Neural cell (in vitro differentiated cells): Measurements from ENCODE around the gene PSMB10. TPM values are rescaled to one million over a fixed set of nuclear protein-coding genes. Genes with fewer than 3 reads are reported as not detected.
"Not testable (repeated sequence)": the region's sequence is repeated elsewhere in the genome, so short reads cannot be mapped to it uniquely, and the experiment has no call there.

Experiments used
- H2AFZ ChIP-seq: fragments of 200-600, 300-800 bp; sonication (generic), shearing (Covaris generic); 2 replicates; pipeline ENCODE4 v1.6.0; 2014; ENCODE audit warnings: low read depth, mild to moderate bottlenecking, antibody characterized with exemption, low read length, moderate library complexity
- H3F3A ChIP-seq: fragments of 200-600 bp; shearing (Covaris generic); 2 replicates; pipeline ENCODE4 v1.6.1; 2016; ENCODE audit warnings: mild to moderate bottlenecking, moderate library complexity, mixed read lengths, antibody characterized with exemption, low read length; ENCODE audit not compliant: insufficient read depth, poor library complexity, severe bottlenecking
- H3K27ac ChIP-seq: fragments of 200-600, 300-800 bp; sonication (generic), shearing (Covaris generic); 2 replicates; pipeline ENCODE4 v1.5.1; 2014; ENCODE audit warnings: mild to moderate bottlenecking, low read length, moderate library complexity
- H3K27me3 ChIP-seq: fragments of 300-800, 200-600 bp; sonication (generic), shearing (Covaris generic); 2 replicates; pipeline ENCODE4 v1.6.0; 2014; ENCODE audit warnings: mild to moderate bottlenecking, low read depth, low read length, moderate library complexity; ENCODE audit not compliant: insufficient read depth
- H3K36me3 ChIP-seq: fragments of 300-800, 200-600 bp; sonication (generic), shearing (Covaris generic); 2 replicates; pipeline ENCODE4 v1.5.1; 2014; ENCODE audit warnings: mild to moderate bottlenecking, antibody characterized with exemption, low read length, moderate library complexity; ENCODE audit not compliant: insufficient read depth
- H3K4me2 ChIP-seq: fragments of 300-800, 200-600 bp; sonication (generic), shearing (Covaris generic); 2 replicates; pipeline ENCODE4 v1.6.0; 2014; ENCODE audit warnings: mild to moderate bottlenecking, low read length
- H3K4me3 ChIP-seq: fragments of 300-800, 200-600 bp; sonication (generic), shearing (Covaris generic); 2 replicates; pipeline ENCODE4 v1.5.1; 2014; ENCODE audit warnings: mild to moderate bottlenecking, low read length, moderate library complexity
- H3K79me2 ChIP-seq: fragments of 200-600 bp; shearing (Covaris generic); replicated peaks from 2 replicates; pipeline ENCODE4 v1.6.0; 2014; ENCODE audit warnings: mild to moderate bottlenecking, low read length, moderate library complexity; ENCODE audit not compliant: insufficient read depth
- H3K9ac ChIP-seq: fragments of 300-800, 200-600 bp; sonication (generic), shearing (Covaris generic); 2 replicates; pipeline ENCODE4 v1.6.1; 2016; ENCODE audit warnings: mild to moderate bottlenecking, low read length, mixed read lengths
- H3K9me2 ChIP-seq: fragments of 200-600 bp; shearing (Covaris generic); 2 replicates; pipeline ENCODE4 v1.6.1; 2016; ENCODE audit warnings: mild to moderate bottlenecking, low read length, mixed read lengths; ENCODE audit not compliant: insufficient read depth
- H3K9me3 ChIP-seq: fragments of 200-600, 300-800 bp; sonication (generic), shearing (Covaris generic); 2 replicates; pipeline ENCODE4 v1.6.1; 2016; ENCODE audit warnings: mild to moderate bottlenecking, mixed run types, low read length, moderate library complexity, mixed read lengths
- H4K20me1 ChIP-seq: fragments of 200-600 bp; shearing (Covaris generic); 2 replicates; pipeline ENCODE4 v1.6.1; 2016; ENCODE audit warnings: mild to moderate bottlenecking, mixed run types; ENCODE audit not compliant: insufficient read depth
- EZH2 ChIP-seq: fragments of 200-600, 300-800 bp; shearing (Covaris generic), sonication (generic); IDR thresholded peaks from 2 replicates; pipeline ENCODE4 v1.6.1; 2014; ENCODE audit warnings: antibody characterized with exemption, low read length, borderline replicate concordance, mild to moderate bottlenecking; ENCODE audit not compliant: insufficient read depth, poor library complexity, severe bottlenecking
- MXI1 ChIP-seq: fragments of 450-650 bp; conservative IDR thresholded peaks from 2 replicates; pipeline ENCODE4 v1.6.1; 2014; ENCODE audit warnings: antibody characterized with exemption, mild to moderate bottlenecking; ENCODE audit not compliant: poor library complexity, severe bottlenecking
- POLR2AphosphoS5 ChIP-seq: IDR thresholded peaks from 2 replicates; pipeline ENCODE4 v1.6.1; 2012
- RAD21 ChIP-seq: fragments of 450-650 bp; conservative IDR thresholded peaks from 2 replicates; pipeline ENCODE4 v1.6.1; 2014; ENCODE audit warnings: antibody characterized with exemption, mild to moderate bottlenecking, moderate library complexity
- SMC3 ChIP-seq: fragments of 450-650 bp; conservative IDR thresholded peaks from 2 replicates; pipeline ENCODE4 v1.6.1; 2014; ENCODE audit warnings: antibody characterized with exemption, mild to moderate bottlenecking, moderate library complexity; ENCODE audit not compliant: poor library complexity
- TAF1 ChIP-seq: IDR thresholded peaks from 2 replicates; pipeline ENCODE4 v1.6.1; 2012; ENCODE audit warnings: low read depth
- polyA plus RNA-seq: library from polyadenylated mRNA; depleted of rRNA; stranded (reverse); fragments of >200 nt; gene quantifications from 2 replicates; pipeline ENCODE4 v1.2.3, GENCODE V29; 2014
- TF ChIP-seq, protein P1 (sequence below): fragments of 450-650 bp; IDR thresholded peaks from 2 replicates; pipeline ENCODE4 v1.5.1; 2014; ENCODE audit warnings: antibody characterized with exemption, mild to moderate bottlenecking, moderate library complexity; ENCODE audit not compliant: poor library complexity, severe bottlenecking
- TF ChIP-seq, protein P2 (sequence below): IDR thresholded peaks from 2 replicates; pipeline ENCODE4 v1.6.1; 2012; ENCODE audit warnings: borderline replicate concordance

PSMB10 gene
- polyA plus RNA-seq, 1 donor from 2014 or later = 46.4 TPM

DNA sequence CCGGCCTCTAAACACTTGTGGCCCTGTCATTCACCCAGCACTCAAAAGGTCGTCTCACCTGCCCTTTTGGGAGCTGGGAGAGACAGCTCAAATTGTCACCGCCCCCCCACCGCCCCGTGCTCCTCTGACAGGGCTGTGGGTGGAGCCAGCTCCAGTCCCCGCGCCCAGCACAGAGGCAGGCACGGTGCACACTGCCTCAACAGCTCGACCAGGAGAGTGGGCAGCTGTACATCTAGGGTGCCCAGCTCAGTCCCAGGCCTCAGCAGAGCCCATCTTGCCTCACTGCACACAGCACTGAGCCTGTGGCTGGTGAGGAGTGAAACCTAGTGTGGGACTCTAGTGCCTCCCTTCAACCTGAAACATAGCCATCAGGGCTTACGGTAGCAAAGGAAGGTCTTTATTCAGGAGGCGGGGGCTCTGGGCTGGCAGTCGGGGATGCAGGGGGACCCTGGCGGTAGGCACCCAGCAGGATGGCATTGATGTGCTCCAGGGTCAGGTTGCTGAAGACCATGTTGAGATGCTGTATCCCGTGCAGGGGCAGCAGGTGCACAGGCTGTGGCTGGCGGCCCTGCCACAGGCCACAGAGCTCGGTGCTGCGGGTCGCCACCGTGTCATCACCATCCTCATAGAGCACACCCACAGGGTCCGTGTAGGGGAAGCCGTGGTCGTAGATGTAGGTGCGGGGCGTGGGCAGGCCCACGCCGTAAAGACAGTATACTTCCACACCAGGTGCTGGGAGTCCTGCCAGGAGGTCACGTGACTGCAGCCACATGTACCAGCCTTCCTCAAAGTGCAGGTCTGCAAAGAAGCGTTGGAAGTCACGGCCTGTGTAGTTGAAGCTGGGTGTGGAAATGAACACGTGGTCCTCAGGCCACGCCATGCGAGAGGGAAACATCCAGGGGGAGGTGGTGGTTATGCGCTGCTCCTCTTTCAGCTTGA lies 3.1 kb upstream of the PSMB10 start:
- Histone ChIP-seq H3K9ac (no peak overlapping the region), H3K9me2 (no peaks in the 10 kb centered on the region), H3K4me3 (no peak overlapping the region), H4K20me1 (no peaks in the 10 kb centered on the region), H2AFZ (no peak overlapping the region), H3K4me2 (no peak overlapping the region), H3K27me3 (no peaks in the 10 kb centered on the region), H3F3A (no peaks in the 10 kb centered on the region), H3K79me2 (no peaks in the 10 kb centered on the region), H3K36me3 (no peaks in the 10 kb centered on the region), H3K9me3 (no peaks in the 10 kb centered on the region), H3K27ac (no peak overlapping the region)
- no peak for TF ChIP-seq TAF1
- TF ChIP-seq, protein P1, sequence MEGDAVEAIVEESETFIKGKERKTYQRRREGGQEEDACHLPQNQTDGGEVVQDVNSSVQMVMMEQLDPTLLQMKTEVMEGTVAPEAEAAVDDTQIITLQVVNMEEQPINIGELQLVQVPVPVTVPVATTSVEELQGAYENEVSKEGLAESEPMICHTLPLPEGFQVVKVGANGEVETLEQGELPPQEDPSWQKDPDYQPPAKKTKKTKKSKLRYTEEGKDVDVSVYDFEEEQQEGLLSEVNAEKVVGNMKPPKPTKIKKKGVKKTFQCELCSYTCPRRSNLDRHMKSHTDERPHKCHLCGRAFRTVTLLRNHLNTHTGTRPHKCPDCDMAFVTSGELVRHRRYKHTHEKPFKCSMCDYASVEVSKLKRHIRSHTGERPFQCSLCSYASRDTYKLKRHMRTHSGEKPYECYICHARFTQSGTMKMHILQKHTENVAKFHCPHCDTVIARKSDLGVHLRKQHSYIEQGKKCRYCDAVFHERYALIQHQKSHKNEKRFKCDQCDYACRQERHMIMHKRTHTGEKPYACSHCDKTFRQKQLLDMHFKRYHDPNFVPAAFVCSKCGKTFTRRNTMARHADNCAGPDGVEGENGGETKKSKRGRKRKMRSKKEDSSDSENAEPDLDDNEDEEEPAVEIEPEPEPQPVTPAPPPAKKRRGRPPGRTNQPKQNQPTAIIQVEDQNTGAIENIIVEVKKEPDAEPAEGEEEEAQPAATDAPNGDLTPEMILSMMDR = no peak
- no peak for TF ChIP-seq RAD21
- no peak for TF ChIP-seq EZH2
- TF ChIP-seq, protein P2, sequence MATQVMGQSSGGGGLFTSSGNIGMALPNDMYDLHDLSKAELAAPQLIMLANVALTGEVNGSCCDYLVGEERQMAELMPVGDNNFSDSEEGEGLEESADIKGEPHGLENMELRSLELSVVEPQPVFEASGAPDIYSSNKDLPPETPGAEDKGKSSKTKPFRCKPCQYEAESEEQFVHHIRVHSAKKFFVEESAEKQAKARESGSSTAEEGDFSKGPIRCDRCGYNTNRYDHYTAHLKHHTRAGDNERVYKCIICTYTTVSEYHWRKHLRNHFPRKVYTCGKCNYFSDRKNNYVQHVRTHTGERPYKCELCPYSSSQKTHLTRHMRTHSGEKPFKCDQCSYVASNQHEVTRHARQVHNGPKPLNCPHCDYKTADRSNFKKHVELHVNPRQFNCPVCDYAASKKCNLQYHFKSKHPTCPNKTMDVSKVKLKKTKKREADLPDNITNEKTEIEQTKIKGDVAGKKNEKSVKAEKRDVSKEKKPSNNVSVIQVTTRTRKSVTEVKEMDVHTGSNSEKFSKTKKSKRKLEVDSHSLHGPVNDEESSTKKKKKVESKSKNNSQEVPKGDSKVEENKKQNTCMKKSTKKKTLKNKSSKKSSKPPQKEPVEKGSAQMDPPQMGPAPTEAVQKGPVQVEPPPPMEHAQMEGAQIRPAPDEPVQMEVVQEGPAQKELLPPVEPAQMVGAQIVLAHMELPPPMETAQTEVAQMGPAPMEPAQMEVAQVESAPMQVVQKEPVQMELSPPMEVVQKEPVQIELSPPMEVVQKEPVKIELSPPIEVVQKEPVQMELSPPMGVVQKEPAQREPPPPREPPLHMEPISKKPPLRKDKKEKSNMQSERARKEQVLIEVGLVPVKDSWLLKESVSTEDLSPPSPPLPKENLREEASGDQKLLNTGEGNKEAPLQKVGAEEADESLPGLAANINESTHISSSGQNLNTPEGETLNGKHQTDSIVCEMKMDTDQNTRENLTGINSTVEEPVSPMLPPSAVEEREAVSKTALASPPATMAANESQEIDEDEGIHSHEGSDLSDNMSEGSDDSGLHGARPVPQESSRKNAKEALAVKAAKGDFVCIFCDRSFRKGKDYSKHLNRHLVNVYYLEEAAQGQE = no peak

DNA sequence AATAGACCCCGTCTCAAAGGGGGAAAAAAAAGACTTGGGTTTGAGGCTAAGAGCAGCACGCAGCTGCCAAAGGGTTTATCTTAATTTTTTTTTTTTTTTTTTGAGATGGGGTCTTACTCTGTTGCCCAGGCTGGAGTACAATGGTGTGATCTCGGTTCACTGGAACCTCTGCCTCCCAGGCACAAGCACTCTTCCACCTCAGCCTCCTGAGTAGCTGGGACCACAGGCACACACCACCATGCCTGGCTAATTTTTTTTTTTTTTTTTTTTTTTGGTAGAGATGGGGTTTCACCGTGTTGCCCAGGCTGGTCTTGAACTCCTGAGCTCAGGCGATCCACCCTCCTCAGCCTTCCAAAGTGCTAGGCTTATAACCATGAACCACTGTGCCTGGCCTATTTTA lies 1.1 kb upstream of the PSMB10 start:
- not testable (repeated sequence) for H3K36me3 ChIP-seq, H3K9me2 ChIP-seq, H3K4me2 ChIP-seq, H3K9me3 ChIP-seq, H3K27ac ChIP-seq, H4K20me1 ChIP-seq, H3K27me3 ChIP-seq, H2AFZ ChIP-seq, H3K79me2 ChIP-seq, H3K4me3 ChIP-seq, H3K9ac ChIP-seq, H3F3A ChIP-seq

DNA sequence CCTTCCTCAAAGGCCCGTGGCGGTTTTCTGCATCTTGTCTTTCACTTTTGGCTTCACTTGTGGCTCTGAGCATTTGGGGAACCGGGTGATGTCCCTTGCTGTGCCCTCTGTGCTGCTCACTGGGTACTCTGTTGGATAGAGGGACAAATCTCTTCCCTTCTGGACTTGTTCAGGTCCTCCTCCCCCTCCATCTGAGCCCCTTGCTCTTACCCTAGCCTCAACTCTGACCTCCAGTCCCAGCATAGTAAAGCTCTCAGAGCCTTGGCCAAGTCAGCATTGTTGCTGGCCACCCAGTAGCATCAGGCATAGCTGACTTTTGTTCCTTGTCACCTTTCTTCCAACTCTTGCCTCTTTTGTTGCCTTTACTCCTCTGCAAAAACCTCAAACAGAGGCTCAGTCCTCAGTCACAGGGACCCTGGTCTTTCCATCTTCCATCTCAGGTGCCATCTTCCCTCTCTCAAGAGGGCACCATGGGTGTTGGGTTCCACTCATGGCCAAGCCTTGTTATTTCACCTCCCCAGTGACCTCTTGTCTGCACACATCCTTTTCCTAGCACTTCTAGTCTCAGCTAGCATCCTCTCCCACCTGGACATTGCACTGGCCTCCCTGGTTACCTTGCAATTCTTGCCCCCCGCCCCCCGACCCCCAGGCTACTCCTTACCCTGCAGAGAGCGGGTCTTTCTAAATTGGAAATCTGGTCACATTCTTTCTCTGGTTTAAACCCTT lies 393 bp upstream of the PSMB10 start:
- TF ChIP-seq POLR2AphosphoS5 (no peak), SMC3 (no peak), MXI1 (no peak)
- TF ChIP-seq, protein P2 = no peak
- no peaks in the 10 kb centered on the region for H3K79me2 ChIP-seq
- peak overlapping the region; percentile 74 for H3K27ac ChIP-seq
- no peaks in the 10 kb centered on the region for H3K9me2 ChIP-seq
- H3K4me2 ChIP-seq = peak overlapping the region; percentile 71
- H4K20me1 ChIP-seq = no peaks in the 10 kb centered on the region
- H3K9ac ChIP-seq = peak overlapping the region; percentile 87
- H3K27me3 ChIP-seq = no peaks in the 10 kb centered on the region
- H3K36me3 ChIP-seq = no peaks in the 10 kb centered on the region
- H3K9me3 ChIP-seq = no peaks in the 10 kb centered on the region
- peak overlapping the region; percentile 100 for H3K4me3 ChIP-seq
- no peaks in the 10 kb centered on the region for H3F3A ChIP-seq
- peak overlapping the region; percentile 42 for H2AFZ ChIP-seq
